NCI-H526 treated with DMSO at 0.1 percent for 48 hours (cell line): ENCODE measurements around the gene ZNF764.
"Not testable (repeated sequence)": the region's sequence is repeated elsewhere in the genome, so short reads cannot be mapped to it uniquely, and the experiment has no call there.

Experiments
- DNase-seq: peaks from one replicate; lab custom pipeline; 2025; lab: John Stamatoyannopoulos, UW

ZNF764 gene

DNA sequence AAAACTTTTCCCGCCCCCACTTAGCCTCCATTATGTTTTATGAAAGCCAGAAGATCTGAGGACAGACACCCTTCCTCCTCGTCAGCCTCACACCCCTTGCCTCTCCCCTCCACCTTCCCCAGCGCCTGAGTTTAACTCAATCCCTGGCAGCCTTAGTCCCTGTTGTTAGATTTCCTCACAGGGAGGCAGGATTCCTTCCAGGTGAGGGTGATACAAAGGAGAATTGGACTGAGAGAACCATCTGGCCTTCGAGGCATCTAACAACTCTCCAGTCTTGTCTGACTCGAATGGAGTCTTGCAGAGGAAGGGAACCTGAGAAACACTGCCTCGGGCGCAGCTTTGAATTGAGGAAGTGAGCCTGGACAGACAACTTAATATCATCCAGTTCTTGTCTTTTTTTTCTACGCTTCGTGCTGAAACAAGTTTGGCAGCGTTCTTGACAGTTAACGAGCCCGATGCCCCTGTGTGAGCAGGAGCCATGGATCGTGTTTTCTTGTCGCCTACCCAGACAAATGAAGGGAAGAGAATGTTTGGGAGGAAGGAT, 30.5 kb downstream of the ZNF764 start:
- peak; percentile 50 for DNase-seq

- peak; percentile 94 for DNase-seq
Measured at GRCh38 chr16:30526823-30527634, 31.1 kb downstream of the ZNF764 start.

- DNase-seq, result no peak
Measured at GRCh38 chr16:30526137-30526822, 31.9 kb downstream of the ZNF764 start, which contains the start of gene ZNF768. TSS of gene ZNF768 (minus strand) at chr16:30526566. CDS start at chr16:30526413, 153 bp downstream.

GRCh38 chr16:30525844-30526136, 32.4 kb downstream of the ZNF764 start:
- no peak for DNase-seq

DNA sequence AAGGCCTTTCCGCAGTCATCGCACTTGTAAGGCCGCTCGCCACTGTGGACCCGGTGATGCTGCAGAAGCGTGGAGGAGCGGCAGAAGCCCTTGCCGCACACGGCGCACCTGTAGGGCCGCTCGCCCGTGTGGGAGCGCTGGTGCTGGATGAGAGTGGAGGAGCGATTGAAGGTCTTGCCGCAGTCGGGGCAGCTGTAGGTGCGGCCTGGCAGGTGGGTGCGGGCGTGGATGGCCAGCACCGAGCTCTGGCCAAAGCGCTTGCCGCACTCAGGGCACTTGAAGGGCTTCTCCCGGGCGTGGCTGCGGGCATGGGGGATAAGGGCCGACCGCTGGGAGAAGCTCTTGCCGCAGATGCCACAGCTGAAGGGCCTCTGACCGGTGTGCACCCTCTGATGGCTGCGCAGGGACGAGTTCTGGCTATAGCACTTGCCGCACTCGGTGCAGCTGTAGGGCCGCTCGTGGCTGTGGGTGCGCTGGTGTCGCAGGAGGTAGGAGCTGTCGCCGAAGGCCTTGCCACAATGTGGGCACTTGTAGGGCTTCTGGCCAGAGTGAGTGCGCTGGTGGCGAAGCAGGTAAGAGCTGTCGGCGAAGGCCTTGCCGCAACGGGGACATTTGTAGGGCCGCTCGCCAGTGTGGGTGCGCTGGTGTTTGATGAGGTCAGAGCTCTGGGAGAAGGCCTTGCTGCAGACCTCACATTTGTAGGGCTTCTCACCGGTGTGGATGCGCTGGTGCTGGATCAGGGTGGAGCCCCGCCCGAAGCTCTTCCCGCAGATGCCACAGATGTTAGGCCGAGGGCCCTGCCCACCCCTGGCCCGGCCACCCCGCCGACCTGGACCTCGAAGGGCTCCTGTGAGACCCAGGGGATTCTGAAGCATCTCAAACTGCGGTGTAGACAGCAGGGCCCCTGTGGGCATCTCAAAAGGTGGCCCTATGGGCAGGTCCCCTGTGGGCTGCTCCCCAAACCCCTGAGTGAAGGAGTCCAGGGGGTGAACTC, 33.3 kb downstream of the ZNF764 start:
- no peak for DNase-seq

GRCh38 chr16:30523768-30524574, 34.2 kb downstream of the ZNF764 start:
- DNase-seq, result no peak

DNA sequence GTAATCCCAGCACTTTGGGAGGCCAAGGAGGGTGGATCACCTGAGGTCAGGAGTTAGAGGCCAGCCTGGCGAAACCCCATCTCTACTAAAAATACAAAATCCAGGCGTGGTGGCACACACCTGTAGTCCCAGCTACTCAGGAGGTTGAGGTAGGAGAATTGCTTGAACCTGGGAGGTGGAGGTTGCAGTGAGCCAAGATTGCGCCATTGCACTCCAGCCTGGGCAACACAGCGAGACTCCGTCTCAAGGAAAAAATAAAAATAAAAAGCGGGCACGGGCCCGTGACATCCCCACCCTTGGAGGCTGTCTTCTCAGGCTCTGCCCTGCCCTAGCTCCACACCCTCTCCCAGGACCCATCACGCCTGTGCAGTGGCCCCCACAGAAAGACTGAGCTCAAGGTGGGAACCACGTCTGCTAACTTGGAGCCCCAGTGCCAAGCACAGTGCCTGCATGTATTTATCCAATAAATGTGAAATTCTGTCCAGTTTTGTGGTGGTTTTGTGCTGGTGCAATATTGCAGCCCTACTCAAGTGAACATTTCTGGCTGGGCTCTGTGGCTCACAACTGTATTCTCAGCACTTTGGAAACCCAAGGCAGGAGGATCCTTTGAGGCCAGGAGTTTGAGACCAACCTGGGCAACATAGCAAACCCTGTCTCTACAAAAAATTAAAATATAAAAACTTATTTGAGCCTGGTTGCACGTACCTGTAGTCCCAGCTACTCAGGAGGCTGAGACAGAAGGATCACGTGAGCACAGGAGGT, 35.3 kb downstream of the ZNF764 start:
- not testable (repeated sequence) for DNase-seq

- DNase-seq, result peak; percentile 2
Measured at GRCh38 chr16:30521873-30522641, 36.1 kb downstream of the ZNF764 start.

DNA sequence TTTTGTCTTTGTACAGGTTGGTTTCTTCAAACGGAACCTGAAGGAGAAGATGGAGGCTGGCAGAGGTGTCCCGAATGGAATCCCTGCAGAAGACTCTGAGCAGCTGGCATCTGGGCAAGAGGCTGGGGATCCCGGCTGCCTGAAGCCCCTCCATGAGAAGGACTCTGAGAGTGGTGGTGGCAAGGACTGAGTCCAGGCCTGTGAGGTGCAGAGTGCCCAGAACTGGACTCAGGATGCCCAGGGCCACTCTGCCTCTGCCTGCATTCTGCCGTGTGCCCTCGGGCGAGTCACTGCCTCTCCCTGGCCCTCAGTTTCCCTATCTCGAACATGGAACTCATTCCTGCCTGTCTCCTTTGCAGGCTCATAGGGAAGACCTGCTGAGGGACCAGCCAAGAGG, 36.7 kb downstream of the ZNF764 start:
- no peak for DNase-seq

DNA sequence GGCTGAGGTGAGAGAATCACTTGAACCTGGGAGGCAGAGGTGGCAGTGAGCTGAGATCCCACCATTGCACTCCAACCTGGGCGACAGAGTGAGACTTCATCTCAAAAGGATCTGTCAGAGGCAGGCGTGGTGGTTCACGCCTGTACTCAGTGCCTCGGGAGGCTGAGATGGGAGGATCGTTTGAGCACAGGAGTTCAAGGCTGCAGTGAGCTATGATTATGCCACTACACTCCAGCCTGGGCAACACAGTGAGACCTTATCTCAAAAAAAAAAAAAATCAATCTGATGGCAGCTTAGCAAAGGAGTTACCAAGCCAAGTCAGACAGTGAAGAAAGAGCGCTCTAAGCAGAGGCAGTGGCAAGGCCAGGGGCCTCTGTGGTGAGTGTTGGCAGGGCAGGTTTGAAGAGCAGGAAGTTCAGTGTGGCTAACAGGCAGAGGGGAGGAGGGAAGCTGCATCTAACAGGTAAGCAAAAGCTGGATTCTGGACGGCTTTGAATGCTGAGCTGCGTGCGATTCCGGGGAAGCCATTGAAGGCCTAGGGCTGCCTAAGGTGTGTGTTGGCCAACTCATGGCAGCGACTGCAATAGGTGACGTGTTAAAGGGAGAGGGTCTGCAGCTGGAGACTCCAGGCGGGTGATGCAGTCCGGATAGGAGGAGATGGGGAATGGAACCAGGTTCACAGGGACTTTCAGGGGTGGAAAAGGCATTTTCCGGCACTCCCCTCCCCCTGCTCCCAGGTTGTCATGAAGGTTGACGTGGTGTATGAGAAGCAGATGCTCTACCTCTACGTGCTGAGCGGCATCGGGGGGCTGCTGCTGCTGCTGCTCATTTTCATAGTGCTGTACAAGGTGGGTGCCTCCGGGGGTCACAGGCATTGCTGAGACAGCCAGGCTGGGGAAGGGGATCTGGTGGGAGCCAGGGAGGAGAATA, 38.8 kb downstream of the ZNF764 start:
- no peak for DNase-seq

- no peak for DNase-seq
Measured at GRCh38 chr16:30518552-30518951, 39.6 kb downstream of the ZNF764 start.

DNA sequence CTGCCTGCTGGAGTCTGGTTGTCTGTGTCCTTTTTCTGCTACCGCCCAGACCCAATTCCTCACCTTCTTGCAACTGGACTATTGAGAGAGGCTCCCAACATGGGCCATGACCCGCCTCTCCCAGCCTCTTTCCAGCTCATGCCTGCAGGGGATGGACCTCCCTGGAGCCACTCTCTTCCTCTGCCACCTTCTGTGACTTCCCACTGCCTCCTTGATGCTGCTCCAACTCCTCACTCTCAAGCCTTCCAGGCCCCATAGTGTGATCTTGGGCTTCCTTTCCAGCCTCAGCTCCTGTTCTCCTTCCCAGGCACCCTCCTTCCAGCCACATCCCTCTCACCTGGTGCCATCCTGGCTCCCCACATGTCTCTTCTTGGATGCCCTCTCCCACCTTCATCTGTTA, 42.9 kb downstream of the ZNF764 start:
- no peak for DNase-seq

DNA sequence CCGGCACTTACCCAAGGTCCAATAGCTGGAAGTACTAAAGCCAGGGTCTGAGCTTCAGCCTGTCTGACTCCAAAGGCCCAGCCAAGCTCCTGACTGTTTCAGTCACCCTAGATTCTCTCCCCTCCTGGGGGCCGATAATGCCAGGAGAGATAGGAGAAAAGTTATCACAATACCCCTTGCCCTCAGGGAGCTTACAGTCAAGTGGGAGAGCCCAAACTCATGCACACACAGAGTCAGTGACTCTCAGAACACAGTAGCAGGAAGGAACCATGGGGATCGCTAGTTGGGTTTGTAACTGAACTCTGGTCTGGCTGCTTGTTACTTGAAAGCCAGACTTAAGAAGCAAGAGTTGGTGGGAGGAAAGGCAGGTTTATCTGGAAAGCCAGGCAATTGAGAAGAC, 46.7 kb downstream of the ZNF764 start:
- DNase-seq, result no peak

DNA sequence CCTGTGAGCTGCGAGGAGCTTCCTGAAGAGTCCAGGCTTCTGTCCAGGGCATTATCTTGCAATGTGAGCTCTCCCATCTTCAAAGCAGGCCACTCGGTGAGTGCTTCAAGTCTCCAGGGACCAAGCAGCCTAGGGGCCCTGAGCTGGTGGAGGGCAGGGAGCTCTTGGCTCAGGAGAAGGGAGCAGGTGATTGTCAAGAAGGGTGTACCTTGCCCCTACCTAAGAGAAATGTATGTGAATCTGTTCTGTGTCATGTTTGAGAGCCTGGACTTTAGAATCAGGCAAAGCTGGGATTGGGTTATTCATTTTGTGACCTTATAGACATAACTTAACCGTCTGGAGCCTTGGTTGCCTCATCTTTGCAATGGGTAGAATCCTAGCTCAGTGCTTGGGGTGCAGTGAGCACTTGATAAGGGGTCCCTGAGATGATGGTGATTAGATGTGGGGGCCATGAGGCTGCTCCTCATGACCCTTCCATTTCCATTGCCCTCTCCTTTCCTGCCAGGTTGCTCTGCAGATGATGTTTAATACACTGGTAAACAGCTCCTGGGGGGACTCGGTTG, 47.7 kb downstream of the ZNF764 start:
- DNase-seq, result no peak

GRCh38 chr16:30509081-30509765, 49.0 kb downstream of the ZNF764 start:
- DNase-seq, result no peak
